ENCODE results near the gene ZCWPW2.

- TF ChIP-seq EZH2 (IDR thresholded peaks at IDR 0.05; ENCODE audit: insufficient read depth, poor library complexity, severe bottlenecking) (no peak), EZH2phosphoT487 (IDR thresholded peaks at IDR 0.05; ENCODE audit: insufficient read depth, low read depth) (no peak)
Observed at GRCh38 chr3:28399206-28399605, 50.7 kb downstream of the ZCWPW2 start.
